T-helper 2 cell treated with Interferon-gamma antibody and Interleukin-4, amounts not matched to agents 5 μg/mL and 100 μg/mL, for 36 hours (primary cell): ENCODE data around the gene INTS11.

ENCODE experiments used
- DNase-seq: peaks from one replicate; pipeline ENCODE4 v3.0.0; 2021; ENCODE audit warnings: low spot score
- H3K27ac Mint-ChIP-seq: one replicate; pipeline ENCODE4 v1.8.0; 2021; ENCODE audit warnings: mild to moderate bottlenecking, mixed read lengths
- H3K27me3 Mint-ChIP-seq: one replicate; pipeline ENCODE4 v1.8.0; 2021; ENCODE audit warnings: low read depth, mixed read lengths
- H3K36me3 Mint-ChIP-seq: one replicate; pipeline ENCODE4 v1.8.0; 2021; ENCODE audit warnings: low read depth, mixed read lengths
- H3K4me1 Mint-ChIP-seq: one replicate; pipeline ENCODE4 v1.8.0; 2021; ENCODE audit warnings: low read depth, mixed read lengths
- H3K4me3 Mint-ChIP-seq: one replicate; pipeline ENCODE4 v1.8.0; 2022; ENCODE audit warnings: mild to moderate bottlenecking, moderate library complexity, mixed read lengths
- H3K9me3 Mint-ChIP-seq: one replicate; pipeline ENCODE4 v1.8.0; 2021; ENCODE audit warnings: mixed read lengths

INTS11 gene

GRCh38 chr1:1311107-1312104, 13.1 kb downstream of the INTS11 start:
- peaks cover 8% of the 10 kb centered on the region for H3K4me1 Mint-ChIP-seq
- no peaks in the 10 kb centered on the region for H3K9me3 Mint-ChIP-seq
- no peaks in the 10 kb centered on the region for H3K27me3 Mint-ChIP-seq
- peaks cover 11% of the 10 kb centered on the region for H3K36me3 Mint-ChIP-seq
- H3K27ac Mint-ChIP-seq = no peak overlapping the region
- no peak for DNase-seq
- no peak overlapping the region for H3K4me3 Mint-ChIP-seq

GRCh38 chr1:1310476-1311053, 13.9 kb downstream of the INTS11 start:
- DNase-seq = no peak
- H3K4me3 Mint-ChIP-seq = peak overlapping the region; percentile 38
- H3K36me3 Mint-ChIP-seq = peaks cover 8% of the 10 kb centered on the region
- H3K9me3 Mint-ChIP-seq = no peaks in the 10 kb centered on the region
- H3K4me1 Mint-ChIP-seq = peaks cover 15% of the 10 kb centered on the region
- H3K27ac Mint-ChIP-seq = no peak overlapping the region
- no peaks in the 10 kb centered on the region for H3K27me3 Mint-ChIP-seq

- Mint-ChIP-seq H3K36me3 (peaks cover 8% of the 10 kb centered on the region), H3K4me3 (peak overlapping the region; percentile 70), H3K9me3 (no peaks in the 10 kb centered on the region), H3K27me3 (no peaks in the 10 kb centered on the region), H3K4me1 (peaks cover 15% of the 10 kb centered on the region), H3K27ac (no peak overlapping the region)
- no peak for DNase-seq
Measured at GRCh38 chr1:1310109-1310385, 14.4 kb downstream of the INTS11 start.

GRCh38 chr1:1309251-1310108, 15.0 kb downstream of the INTS11 start:
- Mint-ChIP-seq H3K27ac (peak overlapping the region; percentile 31), H3K4me3 (peak overlapping the region; percentile 70), H3K9me3 (no peaks in the 10 kb centered on the region), H3K27me3 (no peaks in the 10 kb centered on the region), H3K4me1 (peaks cover 15% of the 10 kb centered on the region), H3K36me3 (peaks cover 4% of the 10 kb centered on the region)
- DNase-seq = no peak

- Mint-ChIP-seq H3K27ac (peak overlapping the region; percentile 79), H3K9me3 (no peaks in the 10 kb centered on the region), H3K36me3 (peaks cover 4% of the 10 kb centered on the region), H3K4me3 (peak overlapping the region; percentile 84), H3K27me3 (no peaks in the 10 kb centered on the region), H3K4me1 (peaks cover 15% of the 10 kb centered on the region)
- no peak for DNase-seq
Measured at GRCh38 chr1:1308756-1309250, 15.7 kb downstream of the INTS11 start.

GRCh38 chr1:1307923-1308755, 16.3 kb downstream of the INTS11 start, which contains the start of the genes ACAP3 and PUSL1:
Gene ACAP3, minus strand, starts transcription at chr1:1307930. Its CDS starts 115 bp downstream, at chr1:1307815.
Gene PUSL1, plus strand, starts transcription at chr1:1308597. Its CDS starts 47 bp downstream, at chr1:1308644.
- Mint-ChIP-seq H3K4me1 (peaks cover 13% of the 10 kb centered on the region), H3K27ac (peak within 1 kb of the TSS; percentile 84), H3K27me3 (no peaks in the 10 kb centered on the region), H3K9me3 (no peaks in the 10 kb centered on the region), H3K36me3 (peaks cover 1% of the 10 kb centered on the region), H3K4me3 (peak within 1 kb of the TSS; percentile 89)
- DNase-seq = peak; percentile 92

- Mint-ChIP-seq H3K9me3 (no peaks in the 10 kb centered on the region), H3K27me3 (no peaks in the 10 kb centered on the region), H3K4me3 (peak overlapping the region; percentile 89), H3K36me3 (peaks cover 1% of the 10 kb centered on the region), H3K27ac (peak overlapping the region; percentile 80), H3K4me1 (peaks cover 13% of the 10 kb centered on the region)
- peak; percentile 38 for DNase-seq
Measured at GRCh38 chr1:1307261-1307922, 17.1 kb downstream of the INTS11 start.

- H3K27me3 Mint-ChIP-seq = no peaks in the 10 kb centered on the region
- H3K4me3 Mint-ChIP-seq = peak overlapping the region; percentile 89
- H3K9me3 Mint-ChIP-seq = no peaks in the 10 kb centered on the region
- peaks cover 13% of the 10 kb centered on the region for H3K4me1 Mint-ChIP-seq
- DNase-seq = no peak
- peaks cover 1% of the 10 kb centered on the region for H3K36me3 Mint-ChIP-seq
- peak overlapping the region; percentile 80 for H3K27ac Mint-ChIP-seq
Measured at GRCh38 chr1:1306661-1307260, 17.7 kb downstream of the INTS11 start.

- Mint-ChIP-seq H3K27ac (peak overlapping the region; percentile 80), H3K9me3 (no peaks in the 10 kb centered on the region), H3K36me3 (peaks cover 1% of the 10 kb centered on the region), H3K27me3 (no peaks in the 10 kb centered on the region), H3K4me1 (peaks cover 13% of the 10 kb centered on the region), H3K4me3 (peak overlapping the region; percentile 89)
- DNase-seq = no peak
Measured at GRCh38 chr1:1306070-1306660, 18.3 kb downstream of the INTS11 start.

- H3K4me1 Mint-ChIP-seq = peaks cover 13% of the 10 kb centered on the region
Measured at GRCh38 chr1:1305300-1306069, 19.0 kb downstream of the INTS11 start.

More at GRCh38 chr1:1305300-1306069, 19.0 kb downstream of the INTS11 start:
- H3K36me3 Mint-ChIP-seq = peaks cover 1% of the 10 kb centered on the region
- H3K4me3 Mint-ChIP-seq = peak overlapping the region; percentile 89
- DNase-seq = peak; percentile 43
- no peaks in the 10 kb centered on the region for H3K9me3 Mint-ChIP-seq
- H3K27ac Mint-ChIP-seq = peak overlapping the region; percentile 80
- no peaks in the 10 kb centered on the region for H3K27me3 Mint-ChIP-seq
